ENCODE results near the gene ZNF581. TPM values are rescaled to one million over a fixed set of nuclear protein-coding genes. Genes with fewer than 3 reads are reported as not detected.

The ZNF581 gene
- polyA plus RNA-seq, 1 experiment, result 31.3 TPM

GRCh38 chr19:55654868-55655647 is 11.6 kb downstream of the ZNF581 start, which contains the start of gene U2AF2:
Gene U2AF2 (plus strand): TSS chr19:55655035. CDS start chr19:55655105, 70 bp downstream.
- Histone ChIP-seq H3K27me3 (ENCODE audit: control insufficient read depth, insufficient read depth, low read length) (no peaks in the 10 kb centered on the region), H3K4me3 (ENCODE audit: low read depth, low read length) (peak within 1 kb of the TSS; percentile 97), H3K36me3 (ENCODE audit: control insufficient read depth, insufficient read depth, low read length) (peaks cover 7% of the 10 kb centered on the region; the same call in 1 of the 2 replicates)
- CTCF ChIA-PET, result interaction anchor here (0.6 to 1.7 kb wide), 19 partner anchors 9 to 655 kb away, joined by 3 to 18 read pairs (median 5); partner anchors contain the start of genes FIZ1, ZNF580, ZNF581 and ZNF865
- DNase-seq (ENCODE audit: low read depth), result peak; percentile 31
- no peak for TF ChIP-seq CTCF (IDR thresholded peaks at IDR 0.05; ENCODE audit: insufficient read depth, low read depth, low read length)
- POLR2A ChIA-PET, result interaction anchor here (0.6 to 0.9 kb wide), 3 partner anchors 15 to 182 kb away, joined by 3 to 10 read pairs (median 4); no protein-coding TSS in a partner anchor

GRCh38 chr19:55655648-55656040 is 12.2 kb downstream of the ZNF581 start:
- ChIA-PET CTCF (interaction anchor here (3.5 kb wide), 1 partner anchor 16 kb away, joined by 17 read pairs; no protein-coding TSS in a partner anchor), POLR2A (no interaction called here)
- no peak for DNase-seq (ENCODE audit: low read depth)
- Histone ChIP-seq H3K4me3 (ENCODE audit: low read depth, low read length) (peak overlapping the region; percentile 97), H3K36me3 (ENCODE audit: control insufficient read depth, insufficient read depth, low read length) (peaks cover 10% of the 10 kb centered on the region), H3K27me3 (ENCODE audit: control insufficient read depth, insufficient read depth, low read length) (no peaks in the 10 kb centered on the region)
- no peak for TF ChIP-seq CTCF (IDR thresholded peaks at IDR 0.05; ENCODE audit: insufficient read depth, low read depth, low read length)

- ChIA-PET CTCF (interaction anchor here (3.5 kb wide), 1 partner anchor 15 kb away, joined by 17 read pairs; no protein-coding TSS in a partner anchor), POLR2A (no interaction called here)
- no peaks in the 10 kb centered on the region for H3K27me3 ChIP-seq (ENCODE audit: control insufficient read depth, insufficient read depth, low read length)
- H3K36me3 ChIP-seq (ENCODE audit: control insufficient read depth, insufficient read depth, low read length), result peaks cover 17% of the 10 kb centered on the region
- DNase-seq (ENCODE audit: low read depth), result no peak
- TF ChIP-seq CTCF (IDR thresholded peaks at IDR 0.05; ENCODE audit: insufficient read depth, low read depth, low read length), result no peak
- H3K4me3 ChIP-seq (ENCODE audit: low read depth, low read length), result peak overlapping the region; percentile 97
These were observed 13.1 kb downstream of the ZNF581 start for GRCh38 chr19:55656552-55656951.

GRCh38 chr19:55656988-55657747 is 13.7 kb downstream of the ZNF581 start:
- Histone ChIP-seq H3K27me3 (ENCODE audit: control insufficient read depth, insufficient read depth, low read length) (no peaks in the 10 kb centered on the region), H3K36me3 (ENCODE audit: control insufficient read depth, insufficient read depth, low read length) (peaks cover 23% of the 10 kb centered on the region), H3K4me3 (ENCODE audit: low read depth, low read length) (peak overlapping the region; percentile 97)
- no peak for TF ChIP-seq CTCF (IDR thresholded peaks at IDR 0.05; ENCODE audit: insufficient read depth, low read depth, low read length)
- ChIA-PET CTCF (interaction anchor here (0.5 to 3.5 kb wide), 2 partner anchors 14 to 356 kb away, joined by 4 to 17 read pairs; no protein-coding TSS in a partner anchor), POLR2A (no interaction called here)
- no peak for DNase-seq (ENCODE audit: low read depth)
